Stimulated activated CD8-positive, alpha-beta memory T cell treated with anti-CD3 and anti-CD28 coated beads, Interleukin-4, amount 100 ng/mL, for 1 hour (primary cell): ENCODE data around the gene SGK2.
A peak's percentile ranks its signal among the peaks of the same experiment; 100 is the strongest.
"Not testable (repeated sequence)": the region's sequence is repeated elsewhere in the genome, so short reads cannot be mapped to it uniquely, and the experiment has no call there.

Experiments used
- DNase-seq, 2 donors: peaks; one replicate each; pipeline ENCODE4 v3.0.0-alpha.2; 2020; ENCODE audit warnings: low read depth in 2 of 2, low spot score in 1 of 2

SGK2 gene

GRCh38 chr20:43590392-43591303 lies 31.8 kb downstream of the SGK2 start, which contains the start of gene IFT52:
Gene IFT52 (plus strand): TSS chr20:43590937. CDS start chr20:43594699, 3,762 bp downstream.
- peak; percentile 64 to 73 for DNase-seq

DNA sequence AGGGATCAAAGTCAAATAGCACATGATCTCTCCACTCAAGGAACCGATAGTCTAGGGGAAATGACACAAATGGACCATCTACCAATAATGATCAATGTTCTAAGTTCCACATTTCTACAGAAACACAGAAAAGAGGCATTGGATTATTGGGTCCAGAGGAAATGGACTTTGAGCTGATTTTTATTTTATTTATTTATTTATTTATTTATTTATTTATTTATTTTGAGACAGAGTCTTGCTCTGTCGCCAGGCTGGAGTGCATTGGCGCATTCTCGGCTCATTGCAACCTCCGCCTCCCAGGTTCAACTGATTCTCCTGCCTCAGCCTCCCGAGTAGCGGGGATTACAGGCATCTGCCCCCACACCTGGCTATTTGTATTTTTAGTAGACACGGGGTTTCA lies 43.1 kb downstream of the SGK2 start:
- DNase-seq: not testable (repeated sequence)

GRCh38 chr20:43603124-43603523 lies 44.3 kb downstream of the SGK2 start:
- no peak for DNase-seq

DNA sequence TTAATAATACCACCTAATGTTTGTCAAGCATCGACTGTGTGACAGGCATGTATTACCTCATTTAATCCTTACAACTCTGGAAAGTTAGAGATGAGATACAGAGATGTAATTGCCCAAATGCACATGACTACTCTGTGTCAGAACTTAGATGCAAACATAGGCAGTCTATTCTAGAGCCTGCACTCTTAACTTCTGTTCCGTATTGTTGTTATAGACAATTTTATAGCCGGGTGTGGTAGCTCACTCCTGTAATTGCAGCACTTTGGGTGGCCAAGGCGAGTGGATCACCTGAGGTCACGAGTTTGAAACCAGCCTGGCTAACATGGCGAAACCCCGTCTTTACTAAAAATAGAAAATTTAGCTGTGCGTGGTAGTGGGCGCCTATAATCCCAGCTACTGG lies 46.9 kb downstream of the SGK2 start:
- DNase-seq: no peak

DNA sequence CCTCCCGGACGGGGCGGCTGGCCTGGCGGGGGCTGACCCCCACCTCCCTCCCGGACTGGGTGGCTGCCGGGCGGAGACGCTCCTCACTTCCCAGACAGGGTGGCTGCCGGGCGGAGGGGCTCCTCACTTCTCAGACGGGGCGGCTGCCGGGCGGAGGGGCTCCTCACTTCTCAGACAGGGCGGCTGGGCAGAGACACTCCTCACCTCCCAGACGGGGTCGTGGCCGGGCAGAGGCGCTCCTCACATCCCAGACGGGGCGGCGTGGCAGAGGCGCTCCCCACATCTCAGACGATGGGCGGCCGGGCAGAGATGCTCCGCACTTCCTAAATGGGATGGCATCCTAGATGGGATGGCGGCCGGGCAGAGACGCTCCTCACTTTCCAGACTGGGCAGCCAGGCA lies 48.5 kb downstream of the SGK2 start:
- DNase-seq: not testable (repeated sequence)

DNA sequence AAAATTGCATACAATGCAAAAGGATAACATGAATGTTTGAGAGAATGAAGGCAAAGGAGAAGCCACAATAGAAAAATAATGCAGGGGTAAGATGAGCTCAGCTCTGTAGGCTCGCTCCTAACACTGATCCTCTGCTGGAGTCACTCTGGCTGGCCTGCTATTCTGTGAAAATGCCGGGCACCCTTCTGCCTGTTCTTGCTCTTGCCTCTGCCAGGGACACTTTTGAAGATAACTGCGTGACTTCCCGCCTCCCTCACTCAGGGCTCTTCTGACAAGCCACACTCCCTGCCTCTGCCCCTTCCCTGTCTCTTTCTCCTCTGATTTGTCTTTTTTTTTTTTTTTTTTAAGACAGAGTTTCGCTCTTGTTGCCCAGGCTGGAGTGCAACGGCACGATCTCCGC lies 72.8 kb downstream of the SGK2 start:
- no peak for DNase-seq
